ENCODE data around the gene CCDC73. TPM values are rescaled to one million over a fixed set of nuclear protein-coding genes. Genes with fewer than 3 reads are reported as not detected.
"Not testable (repeated sequence)": the region's sequence is repeated elsewhere in the genome, so short reads cannot be mapped to it uniquely, and the experiment has no call there.

Gene CCDC73
- total RNA-seq, 1 donor from 2014 or later: not detected

GRCh38 chr11:32602657-32603415, 191.6 kb downstream of the CCDC73 start:
- Histone ChIP-seq H3K36me3 (peaks cover 70% of the 10 kb centered on the region), H3K4me1 (no peaks in the 10 kb centered on the region), H3K27me3 (no peaks in the 10 kb centered on the region), H3K9me3 (no peaks in the 10 kb centered on the region), H3K4me3 (no peak overlapping the region), H3K27ac (no peak overlapping the region)
- no peak for DNase-seq
- TF ChIP-seq CTCF (IDR thresholded peaks at IDR 0.05): no peak
- intact Hi-C loops (cut with DNase I): no loop called here
- ATAC-seq: no peak

- Histone ChIP-seq H3K4me3 (no peak overlapping the region), H3K9me3 (no peaks in the 10 kb centered on the region), H3K27me3 (no peaks in the 10 kb centered on the region), H3K4me1 (no peaks in the 10 kb centered on the region), H3K36me3 (peaks cover 91% of the 10 kb centered on the region), H3K27ac (no peak overlapping the region)
- no peak for TF ChIP-seq CTCF (IDR thresholded peaks at IDR 0.05)
- no peak for ATAC-seq
- DNase-seq: no peak
- intact Hi-C loops (cut with DNase I): no loop called here
Observed at GRCh38 chr11:32597921-32598320, 196.5 kb downstream of the CCDC73 start.

- H3K4me3 ChIP-seq; H3K27ac ChIP-seq; intact Hi-C loops (cut with DNase I); ATAC-seq; H3K27me3 ChIP-seq; H3K9me3 ChIP-seq; H3K4me1 ChIP-seq; DNase-seq: not testable (repeated sequence)
- H3K36me3 ChIP-seq: peaks cover 91% of the 10 kb centered on the region
Observed at GRCh38 chr11:32596114-32596513, 198.3 kb downstream of the CCDC73 start.

GRCh38 chr11:32594272-32594671, 200.2 kb downstream of the CCDC73 start:
- intact Hi-C loops (cut with DNase I): no loop called here
- DNase-seq (no peak), ATAC-seq (peak; percentile 37)
- no peak for TF ChIP-seq CTCF (IDR thresholded peaks at IDR 0.05)
- Histone ChIP-seq H3K4me1 (no peaks in the 10 kb centered on the region), H3K27me3 (no peaks in the 10 kb centered on the region), H3K9me3 (no peaks in the 10 kb centered on the region), H3K4me3 (no peak overlapping the region), H3K36me3 (peaks cover 99% of the 10 kb centered on the region), H3K27ac (no peak overlapping the region)

GRCh38 chr11:32586576-32587190, 207.8 kb downstream of the CCDC73 start:
- Histone ChIP-seq H3K36me3 (peaks cover 35% of the 10 kb centered on the region), H3K27ac (no peak overlapping the region), H3K4me1 (peaks cover 20% of the 10 kb centered on the region), H3K27me3 (no peaks in the 10 kb centered on the region), H3K4me3 (no peak overlapping the region), H3K9me3 (no peaks in the 10 kb centered on the region)
- no peak for DNase-seq
- intact Hi-C loops (cut with DNase I): no loop called here
- no peak for ATAC-seq
- no peak for TF ChIP-seq CTCF (IDR thresholded peaks at IDR 0.05)

GRCh38 chr11:32584921-32585320, 209.5 kb downstream of the CCDC73 start:
- Histone ChIP-seq H3K4me3 (peak overlapping the region; percentile 89), H3K27me3 (no peaks in the 10 kb centered on the region), H3K4me1 (peaks cover 20% of the 10 kb centered on the region), H3K27ac (peak overlapping the region; percentile 89), H3K36me3 (peaks cover 17% of the 10 kb centered on the region), H3K9me3 (no peaks in the 10 kb centered on the region)
- ATAC-seq (no peak), DNase-seq (no peak)
- intact Hi-C loops (cut with DNase I): no loop called here
- no peak for TF ChIP-seq CTCF (IDR thresholded peaks at IDR 0.05)

Data from upper lobe of right lung (tissue), 1 donor.